BJ (cell line): ENCODE data around the gene PRKAG2. TPM values are rescaled to one million over a fixed set of nuclear protein-coding genes. Genes with fewer than 3 reads are reported as not detected.

ENCODE experiments used
- CTCF ChIA-PET: fragments of 350-600 bp; formaldehyde crosslinking; extraction: SDS; loops from one replicate; lab custom pipeline; 2021; ENCODE audit warnings: antibody characterized with exemption, inconsistent platforms; lab: Yijun Ruan, JAX
- POLR2A ChIA-PET: fragments of 300-600 bp; sonication (Branson Sonifier 250); formaldehyde crosslinking; extraction: SDS; loops from one replicate; lab custom pipeline; 2021; ENCODE audit warnings: antibody characterized with exemption; lab: Charles Lee
- DNase-seq: peaks from one replicate; pipeline ENCODE4 v3.0.0-alpha.2; 2011; ENCODE audit warnings: low read depth
- H3K27me3 ChIP-seq: 2 replicates; pipeline ENCODE4 v1.6.0; 2011; ENCODE audit warnings: low read length; ENCODE audit not compliant: control insufficient read depth, insufficient read depth
- H3K36me3 ChIP-seq: 2 replicates; pipeline ENCODE4 v1.5.1; 2011; ENCODE audit warnings: low read length; ENCODE audit not compliant: control insufficient read depth, insufficient read depth
- H3K4me3 ChIP-seq: 2 replicates; pipeline ENCODE4 v1.5.1; 2011; ENCODE audit warnings: low read depth, mild to moderate bottlenecking, control low read depth, low read length
- polyA plus RNA-seq: library from polyadenylated mRNA; depleted of rRNA; stranded (reverse); fragments of >200 nt; gene quantifications from 2 replicates; pipeline ENCODE4 v1.2.3, GENCODE V29; 2011
- TF ChIP-seq, protein P1 (sequence below): IDR thresholded peaks from 2 replicates; pipeline ENCODE4 v1.5.1; 2011; ENCODE audit warnings: low read depth, mild to moderate bottlenecking, control low read depth, inconsistent platforms, low read length, moderate library complexity; ENCODE audit not compliant: insufficient read depth

PRKAG2 gene
- polyA plus RNA-seq, 1 experiment: 11.3 TPM

DNA sequence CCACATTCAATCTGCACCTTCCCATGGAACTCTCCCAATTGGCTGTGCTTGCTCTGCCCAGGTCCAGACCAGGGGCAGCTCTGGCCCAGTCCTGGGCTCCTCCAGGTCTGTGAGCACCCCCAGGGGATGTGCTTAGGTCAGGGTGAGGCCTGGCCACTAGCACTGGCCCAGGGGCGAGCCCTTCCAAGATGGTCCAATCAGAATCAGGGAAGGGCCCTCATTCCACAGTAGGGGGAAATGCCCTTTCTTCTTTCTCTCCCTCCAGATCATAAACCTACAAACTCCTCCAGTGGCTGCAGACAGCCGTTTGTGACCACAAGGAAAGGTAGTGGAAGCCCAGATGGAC is 157.0 kb downstream of the PRKAG2 start:
- CTCF ChIA-PET: interaction anchor here (1.0 to 1.5 kb wide), 2 partner anchors 14 to 35 kb away, joined by 3 to 4 read pairs; no protein-coding TSS in a partner anchor
- Histone ChIP-seq H3K27me3 (no peaks in the 10 kb centered on the region), H3K4me3 (no peak overlapping the region), H3K36me3 (no peaks in the 10 kb centered on the region)
- TF ChIP-seq, protein P1, sequence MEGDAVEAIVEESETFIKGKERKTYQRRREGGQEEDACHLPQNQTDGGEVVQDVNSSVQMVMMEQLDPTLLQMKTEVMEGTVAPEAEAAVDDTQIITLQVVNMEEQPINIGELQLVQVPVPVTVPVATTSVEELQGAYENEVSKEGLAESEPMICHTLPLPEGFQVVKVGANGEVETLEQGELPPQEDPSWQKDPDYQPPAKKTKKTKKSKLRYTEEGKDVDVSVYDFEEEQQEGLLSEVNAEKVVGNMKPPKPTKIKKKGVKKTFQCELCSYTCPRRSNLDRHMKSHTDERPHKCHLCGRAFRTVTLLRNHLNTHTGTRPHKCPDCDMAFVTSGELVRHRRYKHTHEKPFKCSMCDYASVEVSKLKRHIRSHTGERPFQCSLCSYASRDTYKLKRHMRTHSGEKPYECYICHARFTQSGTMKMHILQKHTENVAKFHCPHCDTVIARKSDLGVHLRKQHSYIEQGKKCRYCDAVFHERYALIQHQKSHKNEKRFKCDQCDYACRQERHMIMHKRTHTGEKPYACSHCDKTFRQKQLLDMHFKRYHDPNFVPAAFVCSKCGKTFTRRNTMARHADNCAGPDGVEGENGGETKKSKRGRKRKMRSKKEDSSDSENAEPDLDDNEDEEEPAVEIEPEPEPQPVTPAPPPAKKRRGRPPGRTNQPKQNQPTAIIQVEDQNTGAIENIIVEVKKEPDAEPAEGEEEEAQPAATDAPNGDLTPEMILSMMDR: no peak
- no peak for DNase-seq
- POLR2A ChIA-PET: no interaction called here

DNA sequence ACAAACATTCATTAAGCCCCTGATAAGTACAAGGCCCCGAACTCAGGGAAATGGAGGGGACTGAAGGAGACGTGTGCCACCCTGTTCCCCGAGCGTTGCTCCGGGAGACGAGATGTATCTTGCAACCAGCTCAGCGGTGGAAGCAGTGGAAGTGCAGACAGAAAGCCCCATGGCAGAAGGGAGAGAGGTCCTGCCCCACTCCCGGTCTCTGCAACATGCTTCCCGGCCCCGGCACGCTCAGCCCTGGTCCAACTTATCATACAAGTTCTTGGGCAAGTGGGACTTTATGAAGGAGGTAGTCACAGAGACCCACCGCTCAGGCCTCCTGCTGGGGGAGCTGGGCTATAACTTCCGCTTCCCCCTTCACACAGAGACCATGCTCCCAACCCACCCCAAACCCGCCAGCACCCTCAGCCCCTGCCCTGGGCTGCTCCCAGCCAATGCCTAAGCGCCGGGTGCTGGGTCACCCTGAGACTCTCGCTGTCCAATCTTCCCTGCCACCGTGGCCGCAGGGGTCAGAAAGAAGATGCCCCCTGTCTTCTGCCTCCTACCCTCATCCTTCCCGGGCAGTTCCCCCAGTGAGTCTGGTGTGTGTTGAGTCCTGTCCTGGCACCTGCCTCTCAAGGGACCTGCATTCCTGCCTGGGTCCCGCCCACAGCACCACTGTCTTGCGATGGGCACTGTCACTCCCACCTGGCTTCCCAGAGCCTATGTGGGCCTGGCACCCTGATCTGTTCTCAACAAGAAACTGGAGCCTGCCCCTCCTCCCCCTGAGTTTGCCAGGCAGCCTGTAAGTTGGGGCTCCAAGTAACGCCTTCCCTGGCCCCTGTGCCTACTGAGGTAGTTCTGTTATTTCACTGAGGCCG is 157.7 kb downstream of the PRKAG2 start:
- DNase-seq: no peak
- CTCF ChIA-PET: interaction anchor here (1.3 to 1.5 kb wide), 2 partner anchors 35 to 88 kb away, joined by 4 read pairs; no protein-coding TSS in a partner anchor
- TF ChIP-seq, protein P1: no peak

DNA sequence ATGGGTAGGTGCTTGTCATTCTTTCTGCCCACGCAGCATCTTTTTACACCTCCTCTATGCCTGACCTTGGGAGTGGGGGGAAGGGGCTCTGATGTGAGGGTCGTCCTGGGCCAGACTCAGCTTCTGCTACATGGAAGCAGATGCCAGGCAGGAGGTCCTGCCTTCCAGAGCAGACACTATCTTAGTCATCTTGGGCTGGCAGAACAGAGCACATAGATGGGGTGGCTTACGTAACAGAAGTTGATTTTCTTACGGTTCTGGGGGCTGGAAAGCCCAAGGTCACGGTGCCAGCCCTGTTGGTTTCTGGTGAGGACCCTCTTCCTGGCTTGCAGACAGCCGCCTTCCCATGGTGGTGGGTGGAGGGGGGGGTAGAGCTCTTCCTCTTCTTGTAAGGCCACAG is 159.0 kb downstream of the PRKAG2 start:
- Histone ChIP-seq H3K4me3 (no peak overlapping the region), H3K27me3 (no peaks in the 10 kb centered on the region), H3K36me3 (no peaks in the 10 kb centered on the region)
- ChIA-PET CTCF (interaction anchor here (0.9 to 1.8 kb wide), 3 partner anchors 11 to 86 kb away, joined by 3 to 5 read pairs (median 4); no protein-coding TSS in a partner anchor), POLR2A (no interaction called here)
- DNase-seq: no peak
- TF ChIP-seq, protein P1: no peak

More for the DNA sequence above, 157.7 kb downstream of the PRKAG2 start:
- H3K36me3 ChIP-seq: no peaks in the 10 kb centered on the region
- H3K4me3 ChIP-seq: no peak overlapping the region
- POLR2A ChIA-PET: interaction anchor here (0.6 kb wide), 1 partner anchor 492 kb away, joined by 13 read pairs; no protein-coding TSS in a partner anchor
- no peaks in the 10 kb centered on the region for H3K27me3 ChIP-seq

DNA sequence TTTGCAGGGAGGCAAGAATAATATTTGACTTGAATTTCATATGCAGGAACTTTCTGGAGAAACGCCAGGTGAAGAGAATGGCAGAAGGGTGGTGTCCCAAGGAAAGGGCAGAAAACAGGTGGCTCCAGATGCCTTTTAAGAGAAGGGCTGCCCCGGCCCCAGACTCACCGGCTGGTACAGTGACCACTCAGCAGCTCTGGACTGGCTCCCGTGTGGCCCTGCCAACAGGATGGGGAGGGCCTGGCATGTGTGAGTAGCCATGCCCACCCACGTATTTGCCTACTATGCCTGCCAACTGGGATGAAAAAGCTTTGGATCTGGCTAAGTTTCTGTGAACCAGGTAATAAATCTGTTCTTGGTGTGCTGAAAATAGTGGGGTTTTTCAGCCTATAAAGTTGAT is 159.5 kb downstream of the PRKAG2 start:
- POLR2A ChIA-PET: no interaction called here
- CTCF ChIA-PET: interaction anchor here (1.8 kb wide), 1 partner anchor 11 kb away, joined by 5 read pairs; no protein-coding TSS in a partner anchor
- Histone ChIP-seq H3K4me3 (no peak overlapping the region), H3K27me3 (no peaks in the 10 kb centered on the region), H3K36me3 (no peaks in the 10 kb centered on the region)
- no peak for DNase-seq
- TF ChIP-seq, protein P1: no peak

DNA sequence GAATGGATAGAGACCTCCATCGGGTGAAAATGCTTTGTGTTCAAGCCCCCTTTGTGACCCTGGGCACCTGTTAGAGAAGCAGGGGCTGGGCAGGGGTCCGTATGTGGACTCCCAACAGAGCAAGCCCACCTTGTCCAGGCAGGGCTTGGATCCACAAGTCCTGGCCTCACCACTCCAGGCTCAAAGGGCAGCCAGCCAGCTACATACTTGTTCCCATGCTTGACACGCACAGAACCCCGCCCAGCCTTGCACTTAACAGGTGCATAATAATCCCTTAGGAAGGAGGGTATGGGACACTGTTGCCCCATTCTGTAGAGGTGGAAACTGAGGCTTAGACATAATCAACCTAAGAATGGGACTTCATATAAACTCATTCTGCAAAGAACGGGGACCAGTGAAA is 160.6 kb downstream of the PRKAG2 start:
- H3K4me3 ChIP-seq: no peak overlapping the region
- ChIA-PET CTCF (no interaction called here), POLR2A (no interaction called here)
- H3K36me3 ChIP-seq: no peaks in the 10 kb centered on the region
- no peak for DNase-seq
- H3K27me3 ChIP-seq: no peaks in the 10 kb centered on the region
- TF ChIP-seq, protein P1: no peak
